Fibroblast of mammary gland (primary cell): Measurements from ENCODE around the gene ZSCAN26.
A peak's percentile ranks its signal among the peaks of the same experiment; 100 is the strongest.
"Not testable (repeated sequence)": the region's sequence is repeated elsewhere in the genome, so short reads cannot be mapped to it uniquely, and the experiment has no call there.

ENCODE experiments used
- DNase-seq: peaks from one replicate; pipeline ENCODE4 v3.0.0-alpha.2; 2010; ENCODE audit warnings: low read depth
- H3K4me3 ChIP-seq: 2 replicates; pipeline ENCODE4 v1.5.1; 2011; ENCODE audit warnings: low read depth, mild to moderate bottlenecking, low read length, moderate library complexity; ENCODE audit not compliant: control insufficient read depth
- CTCF ChIP-seq: conservative IDR thresholded peaks from 2 replicates; pipeline ENCODE4 v1.5.1; 2011; ENCODE audit warnings: low read depth, low read length, inconsistent platforms; ENCODE audit not compliant: control insufficient read depth, insufficient read depth

The ZSCAN26 gene

GRCh38 chr6:28312939-28313338, 46.0 kb downstream of the ZSCAN26 start:
- TF ChIP-seq CTCF, result no peak
- no peak overlapping the region for H3K4me3 ChIP-seq
- no peak for DNase-seq

GRCh38 chr6:28315628-28316027, 48.7 kb downstream of the ZSCAN26 start:
- no peak for DNase-seq
- TF ChIP-seq CTCF, result no peak

GRCh38 chr6:28317866-28318265, 50.9 kb downstream of the ZSCAN26 start:
- DNase-seq, result peak; percentile 61
- H3K4me3 ChIP-seq, result not testable (repeated sequence)

More at GRCh38 chr6:28315628-28316027, 48.7 kb downstream of the ZSCAN26 start:
- no peak overlapping the region for H3K4me3 ChIP-seq

GRCh38 chr6:28322661-28323060, 55.7 kb downstream of the ZSCAN26 start:
- no peak overlapping the region for H3K4me3 ChIP-seq
- TF ChIP-seq CTCF, result no peak
- DNase-seq, result no peak

GRCh38 chr6:28323813-28324424, 57.0 kb downstream of the ZSCAN26 start:
- TF ChIP-seq CTCF, result no peak
- H3K4me3 ChIP-seq, result no peak overlapping the region
- no peak for DNase-seq

GRCh38 chr6:28326371-28326948, 59.5 kb downstream of the ZSCAN26 start:
- no peak for TF ChIP-seq CTCF
- no peak for DNase-seq

More at GRCh38 chr6:28326371-28326948, 59.5 kb downstream of the ZSCAN26 start:
- H3K4me3 ChIP-seq, result no peak overlapping the region
